ENCODE results near the gene SEPTIN6.

DNA sequence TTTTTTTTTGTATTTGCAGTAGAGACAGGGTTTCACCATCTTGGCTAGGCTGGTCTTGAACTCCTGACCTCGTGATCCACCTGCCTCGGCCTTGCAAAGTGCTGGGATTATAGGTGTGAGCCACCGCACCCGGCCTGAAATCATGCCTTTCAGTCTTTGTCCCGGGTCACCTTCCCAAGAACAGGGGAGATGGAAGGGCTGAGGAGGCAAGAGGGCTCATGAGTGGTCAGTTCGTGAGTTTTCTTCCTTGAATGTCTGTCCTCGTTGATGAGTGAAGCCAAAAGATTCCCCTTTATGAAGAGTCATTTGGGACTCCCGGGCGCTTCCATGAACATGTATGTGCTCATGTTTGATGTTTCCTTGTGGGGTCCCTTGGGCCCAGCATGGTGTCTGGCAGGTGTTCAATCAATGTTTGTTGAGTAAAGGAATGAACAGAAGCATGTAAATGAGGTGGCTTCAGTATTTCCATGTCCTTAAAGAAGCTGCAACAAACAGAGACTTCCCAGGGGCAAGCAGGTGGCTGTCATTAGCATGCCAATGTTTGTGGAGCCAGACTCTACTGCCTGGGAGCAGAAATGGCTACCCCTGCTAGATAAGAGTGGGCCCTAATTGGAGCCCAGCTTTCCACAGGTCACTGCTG is 3.4 kb upstream of the SEPTIN6 start:
- TF ChIP-seq, protein P1, sequence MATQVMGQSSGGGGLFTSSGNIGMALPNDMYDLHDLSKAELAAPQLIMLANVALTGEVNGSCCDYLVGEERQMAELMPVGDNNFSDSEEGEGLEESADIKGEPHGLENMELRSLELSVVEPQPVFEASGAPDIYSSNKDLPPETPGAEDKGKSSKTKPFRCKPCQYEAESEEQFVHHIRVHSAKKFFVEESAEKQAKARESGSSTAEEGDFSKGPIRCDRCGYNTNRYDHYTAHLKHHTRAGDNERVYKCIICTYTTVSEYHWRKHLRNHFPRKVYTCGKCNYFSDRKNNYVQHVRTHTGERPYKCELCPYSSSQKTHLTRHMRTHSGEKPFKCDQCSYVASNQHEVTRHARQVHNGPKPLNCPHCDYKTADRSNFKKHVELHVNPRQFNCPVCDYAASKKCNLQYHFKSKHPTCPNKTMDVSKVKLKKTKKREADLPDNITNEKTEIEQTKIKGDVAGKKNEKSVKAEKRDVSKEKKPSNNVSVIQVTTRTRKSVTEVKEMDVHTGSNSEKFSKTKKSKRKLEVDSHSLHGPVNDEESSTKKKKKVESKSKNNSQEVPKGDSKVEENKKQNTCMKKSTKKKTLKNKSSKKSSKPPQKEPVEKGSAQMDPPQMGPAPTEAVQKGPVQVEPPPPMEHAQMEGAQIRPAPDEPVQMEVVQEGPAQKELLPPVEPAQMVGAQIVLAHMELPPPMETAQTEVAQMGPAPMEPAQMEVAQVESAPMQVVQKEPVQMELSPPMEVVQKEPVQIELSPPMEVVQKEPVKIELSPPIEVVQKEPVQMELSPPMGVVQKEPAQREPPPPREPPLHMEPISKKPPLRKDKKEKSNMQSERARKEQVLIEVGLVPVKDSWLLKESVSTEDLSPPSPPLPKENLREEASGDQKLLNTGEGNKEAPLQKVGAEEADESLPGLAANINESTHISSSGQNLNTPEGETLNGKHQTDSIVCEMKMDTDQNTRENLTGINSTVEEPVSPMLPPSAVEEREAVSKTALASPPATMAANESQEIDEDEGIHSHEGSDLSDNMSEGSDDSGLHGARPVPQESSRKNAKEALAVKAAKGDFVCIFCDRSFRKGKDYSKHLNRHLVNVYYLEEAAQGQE (IDR thresholded peaks at IDR 0.05) = no peak
- TF ChIP-seq, protein P2, sequence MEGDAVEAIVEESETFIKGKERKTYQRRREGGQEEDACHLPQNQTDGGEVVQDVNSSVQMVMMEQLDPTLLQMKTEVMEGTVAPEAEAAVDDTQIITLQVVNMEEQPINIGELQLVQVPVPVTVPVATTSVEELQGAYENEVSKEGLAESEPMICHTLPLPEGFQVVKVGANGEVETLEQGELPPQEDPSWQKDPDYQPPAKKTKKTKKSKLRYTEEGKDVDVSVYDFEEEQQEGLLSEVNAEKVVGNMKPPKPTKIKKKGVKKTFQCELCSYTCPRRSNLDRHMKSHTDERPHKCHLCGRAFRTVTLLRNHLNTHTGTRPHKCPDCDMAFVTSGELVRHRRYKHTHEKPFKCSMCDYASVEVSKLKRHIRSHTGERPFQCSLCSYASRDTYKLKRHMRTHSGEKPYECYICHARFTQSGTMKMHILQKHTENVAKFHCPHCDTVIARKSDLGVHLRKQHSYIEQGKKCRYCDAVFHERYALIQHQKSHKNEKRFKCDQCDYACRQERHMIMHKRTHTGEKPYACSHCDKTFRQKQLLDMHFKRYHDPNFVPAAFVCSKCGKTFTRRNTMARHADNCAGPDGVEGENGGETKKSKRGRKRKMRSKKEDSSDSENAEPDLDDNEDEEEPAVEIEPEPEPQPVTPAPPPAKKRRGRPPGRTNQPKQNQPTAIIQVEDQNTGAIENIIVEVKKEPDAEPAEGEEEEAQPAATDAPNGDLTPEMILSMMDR (IDR thresholded peaks at IDR 0.05; ENCODE audit: low read depth, low read length, missing input control) = no peak
- TF ChIP-seq HNF4G (IDR thresholded peaks at IDR 0.05) = no peak

Data from liver (tissue), 3 donors.